Epithelial cell of esophagus (primary cell): ENCODE data around the gene RSPH9.

ENCODE experiments used
- DNase-seq: peaks from one replicate; pipeline ENCODE4 v3.0.0; 2010; ENCODE audit warnings: low read depth
- H3K4me3 ChIP-seq: 2 replicates; pipeline ENCODE4 v1.5.1; 2011; ENCODE audit warnings: mild to moderate bottlenecking, low read length, control low read depth
- TF ChIP-seq, protein P1 (sequence below): IDR thresholded peaks from 2 replicates; pipeline ENCODE4 v1.5.1; 2011; ENCODE audit warnings: low read depth, mild to moderate bottlenecking, low read length, control low read depth, inconsistent platforms; ENCODE audit not compliant: insufficient read depth; ENCODE audit errors: missing control alignments

Gene RSPH9

DNA sequence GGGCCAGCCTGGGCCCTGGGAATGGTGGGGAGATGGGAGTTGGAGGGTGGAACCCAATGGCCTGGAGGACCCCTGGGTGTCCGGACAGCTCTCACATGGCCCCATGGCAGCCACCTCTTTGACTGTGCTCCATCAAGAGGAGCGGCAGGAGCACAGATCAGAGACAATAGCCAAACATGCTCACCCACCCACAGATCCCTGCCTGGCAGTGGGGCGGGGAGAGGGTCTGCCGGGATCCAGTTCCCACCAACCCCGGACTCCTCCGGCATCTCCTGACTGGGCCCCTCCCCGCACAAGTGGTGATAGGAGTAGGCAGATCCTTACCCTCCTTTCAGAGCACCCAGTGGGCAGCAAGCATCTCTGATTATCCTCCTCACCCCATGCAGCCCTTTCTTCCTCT lies 74.7 kb downstream of the RSPH9 start:
- TF ChIP-seq, protein P1, sequence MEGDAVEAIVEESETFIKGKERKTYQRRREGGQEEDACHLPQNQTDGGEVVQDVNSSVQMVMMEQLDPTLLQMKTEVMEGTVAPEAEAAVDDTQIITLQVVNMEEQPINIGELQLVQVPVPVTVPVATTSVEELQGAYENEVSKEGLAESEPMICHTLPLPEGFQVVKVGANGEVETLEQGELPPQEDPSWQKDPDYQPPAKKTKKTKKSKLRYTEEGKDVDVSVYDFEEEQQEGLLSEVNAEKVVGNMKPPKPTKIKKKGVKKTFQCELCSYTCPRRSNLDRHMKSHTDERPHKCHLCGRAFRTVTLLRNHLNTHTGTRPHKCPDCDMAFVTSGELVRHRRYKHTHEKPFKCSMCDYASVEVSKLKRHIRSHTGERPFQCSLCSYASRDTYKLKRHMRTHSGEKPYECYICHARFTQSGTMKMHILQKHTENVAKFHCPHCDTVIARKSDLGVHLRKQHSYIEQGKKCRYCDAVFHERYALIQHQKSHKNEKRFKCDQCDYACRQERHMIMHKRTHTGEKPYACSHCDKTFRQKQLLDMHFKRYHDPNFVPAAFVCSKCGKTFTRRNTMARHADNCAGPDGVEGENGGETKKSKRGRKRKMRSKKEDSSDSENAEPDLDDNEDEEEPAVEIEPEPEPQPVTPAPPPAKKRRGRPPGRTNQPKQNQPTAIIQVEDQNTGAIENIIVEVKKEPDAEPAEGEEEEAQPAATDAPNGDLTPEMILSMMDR: no peak
- H3K4me3 ChIP-seq: no peak overlapping the region
- DNase-seq: no peak

DNA sequence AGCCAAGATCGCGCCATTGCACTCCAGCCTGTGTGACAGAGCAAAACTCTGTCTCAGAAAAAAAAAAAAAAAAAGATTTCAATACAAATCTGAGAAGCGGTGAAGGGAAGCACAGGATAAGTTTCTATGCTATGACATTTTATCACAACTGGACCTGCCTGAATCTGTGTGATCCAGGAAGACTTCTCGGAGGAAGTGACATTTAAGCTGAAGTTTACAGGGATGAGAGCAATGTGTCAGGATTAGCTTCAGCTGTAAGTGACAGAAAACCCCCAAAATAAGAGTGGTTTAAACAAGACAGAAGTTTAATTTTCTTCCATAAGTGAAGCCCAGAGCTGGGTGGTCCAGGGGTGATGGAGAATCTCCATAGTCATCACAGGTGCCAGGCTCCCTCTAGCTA lies 76.2 kb downstream of the RSPH9 start:
- TF ChIP-seq, protein P1: no peak
- H3K4me3 ChIP-seq: no peak overlapping the region
- no peak for DNase-seq
